ENCODE data around the gene PDIA6. TPM values are rescaled to one million over a fixed set of nuclear protein-coding genes. Genes with fewer than 3 reads are reported as not detected.
A peak's percentile ranks its signal among the peaks of the same experiment; 100 is the strongest.

The PDIA6 gene
- total and polyA plus RNA-seq, 7 experiments from 2014 or later = 24.3 to 173 (median 49.6) TPM

- Mint-ChIP-seq H3K27me3 (peaks cover 3 to 36% (median 18%) of the 10 kb centered on the region in 5 donors), H3K36me3 (no peaks in the 10 kb centered on the region), H3K4me3 (no peak overlapping the region), H3K4me1 (peaks cover 0 to 12% (median 5%) of the 10 kb centered on the region in 7 donors), H3K27ac (no peak overlapping the region), H3K9me3 (no peaks in the 10 kb centered on the region)
- ATAC-seq (no peak), DNase-seq (no peak)
- intact Hi-C loops (cut with micrococcal nuclease) = loop anchor here (5.0 to 10.0 kb wide), 2 partner anchors 82 to 405 kb away; partner anchors contain the start of gene KCNF1 (in 1 of the 2)
- H3K36me3 ChIP-seq (ENCODE audit: control insufficient read depth in 2 of 3, insufficient read depth in 3 of 3, low read length in 3 of 3) = no peaks in the 10 kb centered on the region
- H3K9me3 ChIP-seq (ENCODE audit: control insufficient read depth in 2 of 3, low read length in 3 of 3) = no peaks in the 10 kb centered on the region
- CTCF ChIA-PET = interaction anchor here (0.6 to 5.0 kb wide), 3 partner anchors 21 to 617 kb away, joined by 3 to 56 read pairs (median 5); a partner anchor contains a TSS
- no peak overlapping the region for H3K27ac ChIP-seq (ENCODE audit: low read depth, low read length)
- POLR2A ChIA-PET = no interaction called here
- no peak overlapping the region for H3K4me3 ChIP-seq (ENCODE audit: low read length)
- peaks cover 0 to 2% of the 10 kb centered on the region in 2 donors for H3K4me1 ChIP-seq (ENCODE audit: control insufficient read depth in 2 of 2, insufficient read depth in 2 of 2, low read length in 2 of 2)
- no peaks in the 10 kb centered on the region for H3K27me3 ChIP-seq (ENCODE audit: control insufficient read depth in 2 of 2, insufficient read depth in 2 of 2, low read length in 2 of 2)
Observed at GRCh38 chr2:10830203-10830602, 17.6 kb upstream of the PDIA6 start.

DNA sequence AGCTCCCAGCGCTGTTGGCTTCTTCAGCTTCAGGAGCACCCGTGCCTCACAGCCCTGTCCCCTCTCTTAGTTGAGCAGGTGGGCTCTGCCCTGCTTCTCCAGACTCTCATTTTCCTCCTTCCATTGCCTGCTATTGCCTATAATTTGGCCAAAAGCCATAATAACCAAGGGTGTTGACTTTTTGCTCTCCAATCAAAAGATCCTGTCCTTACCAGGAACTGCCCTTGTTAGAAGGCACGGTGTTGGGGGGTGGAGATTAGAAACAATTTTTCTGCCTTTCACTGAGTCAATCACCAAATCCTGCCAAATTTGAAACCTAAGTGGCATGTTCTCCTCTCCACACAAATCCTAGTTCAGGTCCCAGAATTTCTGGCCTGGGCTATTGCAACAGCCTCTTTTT lies 16.7 kb upstream of the PDIA6 start:
- Histone ChIP-seq H3K36me3 (ENCODE audit: control insufficient read depth in 2 of 3, insufficient read depth in 3 of 3, low read length in 3 of 3) (no peaks in the 10 kb centered on the region), H3K4me3 (ENCODE audit: low read length) (no peak overlapping the region), H3K4me1 (ENCODE audit: control insufficient read depth in 2 of 2, insufficient read depth in 2 of 2, low read length in 2 of 2) (peaks cover 0 to 2% of the 10 kb centered on the region in 2 donors), H3K27ac (ENCODE audit: low read depth, low read length) (no peak overlapping the region), H3K9me3 (ENCODE audit: control insufficient read depth in 2 of 3, low read length in 3 of 3) (no peaks in the 10 kb centered on the region), H3K27me3 (ENCODE audit: control insufficient read depth in 2 of 2, insufficient read depth in 2 of 2, low read length in 2 of 2) (no peaks in the 10 kb centered on the region)
- no peaks in the 10 kb centered on the region for H3K9me3 Mint-ChIP-seq
- ChIA-PET CTCF (interaction anchor here (5.0 kb wide), 1 partner anchor 302 kb away, joined by 56 read pairs; a partner anchor contains a TSS), POLR2A (no interaction called here)
- ATAC-seq (no peak), DNase-seq (no peak)
- intact Hi-C loops (cut with micrococcal nuclease) = no loop called here
- no peaks in the 10 kb centered on the region for H3K36me3 Mint-ChIP-seq
- H3K27me3 Mint-ChIP-seq = peaks cover 4 to 36% (median 25%) of the 10 kb centered on the region in 5 donors
- H3K4me3 Mint-ChIP-seq = no peak overlapping the region
- H3K27ac Mint-ChIP-seq = no peak overlapping the region
- peaks cover 0 to 12% (median 5%) of the 10 kb centered on the region in 7 donors for H3K4me1 Mint-ChIP-seq

GRCh38 chr2:10828346-10828745 lies 15.8 kb upstream of the PDIA6 start:
- intact Hi-C loops (cut with micrococcal nuclease) = no loop called here
- Histone ChIP-seq H3K9me3 (ENCODE audit: control insufficient read depth in 2 of 3, low read length in 3 of 3) (no peaks in the 10 kb centered on the region), H3K27ac (ENCODE audit: low read depth, low read length) (no peak overlapping the region), H3K4me1 (ENCODE audit: control insufficient read depth in 2 of 2, insufficient read depth in 2 of 2, low read length in 2 of 2) (peaks cover 0 to 2% of the 10 kb centered on the region in 2 donors), H3K4me3 (ENCODE audit: low read length) (no peak overlapping the region), H3K36me3 (ENCODE audit: control insufficient read depth in 2 of 3, insufficient read depth in 3 of 3, low read length in 3 of 3) (no peaks in the 10 kb centered on the region), H3K27me3 (ENCODE audit: control insufficient read depth in 2 of 2, insufficient read depth in 2 of 2, low read length in 2 of 2) (no peaks in the 10 kb centered on the region)
- DNase-seq (no peak), ATAC-seq (no peak)
- Mint-ChIP-seq H3K9me3 (no peaks in the 10 kb centered on the region), H3K27ac (no peak overlapping the region), H3K27me3 (peaks cover 4 to 40% (median 24%) of the 10 kb centered on the region in 5 donors), H3K4me3 (no peak overlapping the region), H3K4me1 (peaks cover 0 to 11% (median 5%) of the 10 kb centered on the region in 7 donors), H3K36me3 (no peaks in the 10 kb centered on the region)
- CTCF ChIA-PET = no interaction called here
- POLR2A ChIA-PET = no interaction called here

- ATAC-seq = no peak
- Histone ChIP-seq H3K36me3 (ENCODE audit: control insufficient read depth in 2 of 3, insufficient read depth in 3 of 3, low read length in 3 of 3) (no peaks in the 10 kb centered on the region), H3K4me1 (ENCODE audit: control insufficient read depth in 2 of 2, insufficient read depth in 2 of 2, low read length in 2 of 2) (no peaks in the 10 kb centered on the region), H3K27me3 (ENCODE audit: control insufficient read depth in 2 of 2, insufficient read depth in 2 of 2, low read length in 2 of 2) (no peaks in the 10 kb centered on the region), H3K4me3 (ENCODE audit: low read length) (no peak overlapping the region), H3K27ac (ENCODE audit: low read depth, low read length) (no peak overlapping the region), H3K9me3 (ENCODE audit: control insufficient read depth in 2 of 3, low read length in 3 of 3) (no peaks in the 10 kb centered on the region)
- Mint-ChIP-seq H3K27me3 (peaks cover 4 to 38% (median 19%) of the 10 kb centered on the region in 5 donors), H3K4me3 (no peak overlapping the region), H3K4me1 (no peaks in the 10 kb centered on the region), H3K27ac (no peak overlapping the region), H3K9me3 (no peaks in the 10 kb centered on the region), H3K36me3 (no peaks in the 10 kb centered on the region)
- ChIA-PET POLR2A (no interaction called here), CTCF (no interaction called here)
- no peak for DNase-seq
- intact Hi-C loops (cut with micrococcal nuclease) = no loop called here
Observed at GRCh38 chr2:10826625-10827024, 14.0 kb upstream of the PDIA6 start.

- intact Hi-C loops (cut with micrococcal nuclease) = no loop called here
- no peaks in the 10 kb centered on the region for H3K4me1 Mint-ChIP-seq
- no peaks in the 10 kb centered on the region for H3K27me3 ChIP-seq (ENCODE audit: control insufficient read depth in 2 of 2, insufficient read depth in 2 of 2, low read length in 2 of 2)
- no peaks in the 10 kb centered on the region for H3K9me3 Mint-ChIP-seq
- POLR2A ChIA-PET = no interaction called here
- no peaks in the 10 kb centered on the region for H3K4me1 ChIP-seq (ENCODE audit: control insufficient read depth in 2 of 2, insufficient read depth in 2 of 2, low read length in 2 of 2)
- CTCF ChIA-PET = no interaction called here
- ATAC-seq (no peak), DNase-seq (no peak)
- no peak overlapping the region for H3K27ac Mint-ChIP-seq
- peaks cover 4 to 36% (median 22%) of the 10 kb centered on the region in 5 donors for H3K27me3 Mint-ChIP-seq
- H3K4me3 ChIP-seq (ENCODE audit: low read length) = no peak overlapping the region
- H3K9me3 ChIP-seq (ENCODE audit: control insufficient read depth in 2 of 3, low read length in 3 of 3) = no peaks in the 10 kb centered on the region
- no peaks in the 10 kb centered on the region for H3K36me3 ChIP-seq (ENCODE audit: control insufficient read depth in 2 of 3, insufficient read depth in 3 of 3, low read length in 3 of 3)
- H3K27ac ChIP-seq (ENCODE audit: low read depth, low read length) = no peak overlapping the region
- no peaks in the 10 kb centered on the region for H3K36me3 Mint-ChIP-seq
- no peak overlapping the region for H3K4me3 Mint-ChIP-seq
Observed at GRCh38 chr2:10826026-10826425, 13.4 kb upstream of the PDIA6 start.

DNA sequence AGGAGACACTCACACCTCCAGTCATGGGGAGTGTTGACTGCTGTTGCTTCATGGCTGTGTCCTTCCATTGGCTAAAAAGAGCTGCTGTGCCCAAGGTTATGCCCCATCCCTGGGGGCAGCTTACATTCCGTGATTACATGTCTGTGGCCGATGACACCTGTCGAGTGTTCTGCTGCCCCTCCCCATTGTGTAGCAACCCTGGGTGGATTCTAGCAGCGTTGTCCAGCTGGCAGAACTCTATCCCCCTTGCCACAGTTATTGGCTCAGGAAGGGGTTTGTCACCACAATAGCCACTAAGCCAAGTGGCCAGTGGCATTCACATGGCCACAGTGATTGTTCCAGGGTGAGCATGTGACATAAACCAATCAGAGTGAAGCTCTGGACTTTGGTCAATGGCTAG lies 11.6 kb upstream of the PDIA6 start:
- no peaks in the 10 kb centered on the region for H3K9me3 Mint-ChIP-seq
- Histone ChIP-seq H3K36me3 (ENCODE audit: control insufficient read depth in 2 of 3, insufficient read depth in 3 of 3, low read length in 3 of 3) (no peaks in the 10 kb centered on the region), H3K27me3 (ENCODE audit: control insufficient read depth in 2 of 2, insufficient read depth in 2 of 2, low read length in 2 of 2) (no peaks in the 10 kb centered on the region), H3K4me1 (ENCODE audit: control insufficient read depth in 2 of 2, insufficient read depth in 2 of 2, low read length in 2 of 2) (no peaks in the 10 kb centered on the region), H3K27ac (ENCODE audit: low read depth, low read length) (no peak overlapping the region), H3K4me3 (ENCODE audit: low read length) (no peak overlapping the region), H3K9me3 (ENCODE audit: control insufficient read depth in 2 of 3, low read length in 3 of 3) (no peaks in the 10 kb centered on the region)
- no peaks in the 10 kb centered on the region for H3K4me1 Mint-ChIP-seq
- no peak overlapping the region for H3K4me3 Mint-ChIP-seq
- ATAC-seq (no peak), DNase-seq (no peak)
- H3K36me3 Mint-ChIP-seq = no peaks in the 10 kb centered on the region
- intact Hi-C loops (cut with micrococcal nuclease) = no loop called here
- CTCF ChIA-PET = interaction anchor here (1.4 kb wide), 1 partner anchor 12 kb away, joined by 3 read pairs; no protein-coding TSS in a partner anchor
- H3K27ac Mint-ChIP-seq = no peak overlapping the region
- POLR2A ChIA-PET = interaction anchor here (0.6 kb wide), 1 partner anchor 12 kb away, joined by 3 read pairs; no protein-coding TSS in a partner anchor
- H3K27me3 Mint-ChIP-seq = peaks cover 4 to 49% (median 28%) of the 10 kb centered on the region in 5 donors

- Mint-ChIP-seq H3K4me3 (no peak overlapping the region), H3K27me3 (peaks cover 4 to 56% (median 24%) of the 10 kb centered on the region in 5 donors), H3K36me3 (no peaks in the 10 kb centered on the region), H3K4me1 (no peaks in the 10 kb centered on the region), H3K9me3 (no peaks in the 10 kb centered on the region), H3K27ac (no peak overlapping the region)
- H3K9me3 ChIP-seq (ENCODE audit: control insufficient read depth in 2 of 3, low read length in 3 of 3) = no peaks in the 10 kb centered on the region
- H3K27me3 ChIP-seq (ENCODE audit: control insufficient read depth in 2 of 2, insufficient read depth in 2 of 2, low read length in 2 of 2) = no peaks in the 10 kb centered on the region
- intact Hi-C loops (cut with micrococcal nuclease) = no loop called here
- POLR2A ChIA-PET = no interaction called here
- CTCF ChIA-PET = no interaction called here
- no peaks in the 10 kb centered on the region for H3K36me3 ChIP-seq (ENCODE audit: control insufficient read depth in 2 of 3, insufficient read depth in 3 of 3, low read length in 3 of 3)
- H3K4me1 ChIP-seq (ENCODE audit: control insufficient read depth in 2 of 2, insufficient read depth in 2 of 2, low read length in 2 of 2) = no peaks in the 10 kb centered on the region
- H3K4me3 ChIP-seq (ENCODE audit: low read length) = no peak overlapping the region
- ATAC-seq (peak; percentile 54), DNase-seq (no peak)
- no peak overlapping the region for H3K27ac ChIP-seq (ENCODE audit: low read depth, low read length)
Observed at GRCh38 chr2:10820978-10821695, 8.6 kb upstream of the PDIA6 start.

Measured in naive thymus-derived CD4-positive, alpha-beta T cell (primary cell).